Prostate gland (tissue), 2 donors: Measurements from ENCODE around the gene HCK. TPM values are rescaled to one million over a fixed set of nuclear protein-coding genes. Genes with fewer than 3 reads are reported as not detected.

Experiments
- DNase-seq: peaks from one replicate; pipeline ENCODE4 v3.0.0-alpha.2; 2019; ENCODE audit warnings: low spot score
- H3K27ac ChIP-seq, 2 donors: fragments of 200-600 bp; sonication (generic); 2 replicates each; pipeline ENCODE4 v1.5.1; 2017 to 2019
- H3K27me3 ChIP-seq: fragments of 200-600 bp; sonication (generic); replicated peaks from 2 replicates; pipeline ENCODE4 v1.5.1; 2019; ENCODE audit not compliant: insufficient read depth
- H3K36me3 ChIP-seq, 2 donors: fragments of 200-600 bp; sonication (generic); 1 replicate in 1 of 2; 2 replicates in 1 of 2; pipeline versions ENCODE4 v1.5.1 to v1.8.1; 2017 to 2019
- H3K4me1 ChIP-seq: fragments of 200-600 bp; sonication (generic); replicated peaks from 2 replicates; pipeline ENCODE4 v1.5.1; 2019
- H3K4me3 ChIP-seq, 2 donors: fragments of 200-600 bp; sonication (generic); 2 replicates each; pipeline ENCODE4 v1.5.1; 2017 to 2019
- H3K9me3 ChIP-seq: fragments of 200-600 bp; sonication (generic); 2 replicates; pipeline ENCODE4 v1.5.1; 2017
- CTCF ChIP-seq, 4 experiments: fragments of 200-600 bp in 2 of 4; fragments of 450-650 bp in 2 of 4; sonication (generic) in 2 of 4; IDR thresholded peaks; 1 replicate in 3 of 4; 2 replicates in 1 of 4; pipeline ENCODE4 v1.5.1; 2016 to 2019; ENCODE audit warnings: antibody characterized with exemption in 4 of 4, mild to moderate bottlenecking in 2 of 4, moderate library complexity in 2 of 4
- POLR2A ChIP-seq: fragments of 450-650 bp; IDR thresholded peaks from one replicate; pipeline ENCODE4 v1.6.1; 2016; ENCODE audit warnings: antibody characterized with exemption, mild to moderate bottlenecking
- POLR2AphosphoS5 ChIP-seq: sonication (generic); formaldehyde crosslinking; IDR thresholded peaks from one replicate; pipeline ENCODE4 v1.6.1; 2017; ENCODE audit warnings: antibody characterized with exemption
- WGBS: methylation state at CpG from one replicate; pipeline ENCODE4 v1.1.5; 2018; 5-methylcytosine and 5-hydroxymethylcytosine counted together
- intact Hi-C: fragments of 100-400 bp; cut with DNase I; formaldehyde crosslinking; loops from one replicate; pipeline ENCODE4 v1.14.2; 2022
- total RNA-seq, 2 donors: library from RNA; depleted of rRNA; stranded (reverse); fragments of >200 nt; gene quantifications; one replicate each; pipeline ENCODE4 v1.1.0, GENCODE V29; 2016

HCK gene
- total RNA-seq, 2 donors from 2014 or later, result 3.1 to 6.0 TPM

DNA sequence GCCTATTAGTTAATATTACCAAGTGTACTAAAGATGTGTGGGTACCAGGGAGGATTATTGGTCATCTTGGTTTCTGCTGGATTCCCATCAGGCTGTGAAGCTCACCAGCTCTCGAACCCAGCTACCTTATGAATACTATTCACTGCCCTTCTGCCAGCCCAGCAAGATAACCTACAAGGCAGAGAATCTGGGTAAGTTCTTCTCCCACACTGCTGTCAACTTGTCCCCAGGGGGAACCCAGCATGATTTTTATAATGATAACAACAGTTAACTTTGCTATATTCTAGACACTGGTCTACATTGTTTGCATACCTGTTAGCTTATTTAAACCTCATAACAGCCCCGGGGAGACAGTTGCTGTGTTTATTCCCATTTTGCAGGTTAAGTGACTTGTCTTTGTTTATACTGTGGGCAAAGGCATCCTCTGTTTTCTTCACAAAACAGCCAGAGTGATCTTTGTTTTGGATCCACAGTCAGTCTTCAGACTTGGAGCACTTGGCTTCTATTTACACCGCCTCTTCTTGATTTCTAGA lies 84.0 kb downstream of the HCK start:
- Histone ChIP-seq H3K4me3 (no peak overlapping the region), H3K9me3 (no peaks in the 10 kb centered on the region), H3K27me3 (no peaks in the 10 kb centered on the region), H3K4me1 (no peaks in the 10 kb centered on the region), H3K36me3 (peaks cover 0 to 4% of the 10 kb centered on the region in 2 donors), H3K27ac (no peak overlapping the region)
- DNase-seq, result no peak
- WGBS, result 60% methylated on average over 3 of the region's 3 CpGs
- intact Hi-C loops, result no loop called here
- TF ChIP-seq POLR2AphosphoS5 (no peak), CTCF (IDR thresholded peaks at IDR 0.05) (no peak), POLR2A (no peak)

GRCh38 chr20:32138921-32139320 lies 86.9 kb downstream of the HCK start:
- H3K4me1 ChIP-seq, result no peaks in the 10 kb centered on the region
- no peak overlapping the region for H3K27ac ChIP-seq
- H3K9me3 ChIP-seq, result no peaks in the 10 kb centered on the region
- intact Hi-C loops, result no loop called here
- H3K4me3 ChIP-seq, result no peak overlapping the region
- no peaks in the 10 kb centered on the region for H3K27me3 ChIP-seq
- peaks cover 11 to 23% of the 10 kb centered on the region in 2 donors for H3K36me3 ChIP-seq
- WGBS, result 97% methylated on average over 8 of the region's 8 CpGs
- no peak for DNase-seq
- TF ChIP-seq POLR2A (no peak), POLR2AphosphoS5 (no peak), CTCF (IDR thresholded peaks at IDR 0.05) (no peak)

DNA sequence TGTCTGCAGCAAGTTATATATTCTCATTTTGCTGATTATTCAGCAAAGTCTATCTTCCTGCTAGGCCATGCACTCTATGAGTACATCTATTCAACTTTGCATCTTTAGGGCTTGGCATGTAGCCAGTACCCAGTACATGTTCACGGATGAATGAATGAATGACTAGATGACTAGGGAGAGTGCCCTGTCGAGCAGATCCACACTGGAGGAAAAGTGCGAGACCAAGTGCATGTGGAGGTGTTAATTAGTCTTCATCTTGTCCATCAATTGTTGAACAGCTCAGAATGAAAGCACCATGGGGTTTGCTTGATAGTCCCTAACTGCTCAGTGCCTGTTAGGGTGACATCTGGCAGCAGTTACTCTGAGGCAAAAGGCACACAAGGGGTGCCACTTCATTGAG lies 87.9 kb downstream of the HCK start:
- no peak overlapping the region for H3K27ac ChIP-seq
- TF ChIP-seq POLR2AphosphoS5 (no peak), CTCF (IDR thresholded peaks at IDR 0.05) (no peak), POLR2A (no peak)
- no peaks in the 10 kb centered on the region for H3K9me3 ChIP-seq
- WGBS, result 86% methylated on average over 3 of the region's 3 CpGs
- H3K4me1 ChIP-seq, result no peaks in the 10 kb centered on the region
- intact Hi-C loops, result no loop called here
- no peak for DNase-seq
- H3K4me3 ChIP-seq, result no peak overlapping the region
- no peaks in the 10 kb centered on the region for H3K27me3 ChIP-seq
- H3K36me3 ChIP-seq, result peaks cover 11 to 30% of the 10 kb centered on the region in 2 donors

DNA sequence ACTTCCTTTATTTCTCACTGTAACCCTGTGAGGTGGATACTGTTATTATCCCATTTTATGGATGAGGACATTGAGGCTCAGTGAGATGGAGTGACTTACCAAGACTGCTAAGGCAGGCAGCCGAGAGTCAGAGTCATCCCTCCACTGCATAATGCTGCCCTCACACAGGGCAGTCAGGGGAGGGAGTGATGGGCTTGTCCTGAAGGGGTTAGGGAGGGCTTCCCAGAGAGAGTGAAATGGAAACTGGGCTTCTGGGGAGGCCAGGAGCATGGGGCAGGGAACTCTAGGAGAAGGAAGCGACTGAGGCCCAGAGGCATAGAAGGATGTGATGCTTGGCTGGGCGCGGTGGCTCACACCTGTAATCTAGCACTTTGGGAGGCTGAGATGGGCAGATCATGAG lies 88.6 kb downstream of the HCK start:
- H3K4me1 ChIP-seq, result no peaks in the 10 kb centered on the region
- TF ChIP-seq POLR2AphosphoS5 (no peak), POLR2A (no peak), CTCF (IDR thresholded peaks at IDR 0.05) (no peak)
- intact Hi-C loops, result no loop called here
- WGBS, result 73% methylated on average over 4 of the region's 4 CpGs
- no peak for DNase-seq
- no peak overlapping the region for H3K27ac ChIP-seq
- H3K36me3 ChIP-seq, result peaks cover 11 to 35% of the 10 kb centered on the region in 2 donors
- no peaks in the 10 kb centered on the region for H3K27me3 ChIP-seq
- no peaks in the 10 kb centered on the region for H3K9me3 ChIP-seq
- H3K4me3 ChIP-seq, result no peak overlapping the region

DNA sequence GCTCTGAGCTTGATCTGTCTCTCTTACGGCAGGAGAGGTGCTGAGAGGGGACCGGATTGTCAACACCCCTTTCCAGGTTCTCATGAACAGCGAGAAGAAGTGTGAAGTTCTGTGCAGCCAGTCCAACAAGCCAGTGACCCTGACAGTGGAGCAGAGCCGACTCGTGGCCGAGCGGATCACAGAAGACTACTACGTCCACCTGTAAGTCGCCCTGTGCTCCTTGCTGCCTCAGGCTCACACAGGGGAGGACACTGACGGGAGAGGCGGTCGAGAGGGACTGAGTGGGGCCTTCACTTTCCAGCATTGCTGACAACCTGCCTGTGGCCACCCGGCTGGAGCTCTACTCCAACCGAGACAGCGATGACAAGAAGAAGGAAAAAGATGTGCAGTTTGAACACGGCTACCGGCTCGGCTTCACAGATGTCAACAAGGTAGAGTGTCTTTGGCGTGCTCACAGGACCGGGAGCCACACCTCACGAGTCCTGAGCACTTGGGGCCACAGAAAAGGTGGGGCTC lies 89.5 kb downstream of the HCK start:
- intact Hi-C loops, result no loop called here
- H3K36me3 ChIP-seq, result peaks cover 11 to 39% of the 10 kb centered on the region in 2 donors
- no peaks in the 10 kb centered on the region for H3K4me1 ChIP-seq
- no peak overlapping the region for H3K4me3 ChIP-seq
- H3K27me3 ChIP-seq, result no peaks in the 10 kb centered on the region
- no peak for TF ChIP-seq POLR2AphosphoS5
- TF ChIP-seq CTCF (IDR thresholded peaks at IDR 0.05), result no peak
- TF ChIP-seq POLR2A, result no peak
- WGBS, result 95% methylated on average over 21 of the region's 21 CpGs
- no peak for DNase-seq
- H3K27ac ChIP-seq, result no peak overlapping the region
- no peaks in the 10 kb centered on the region for H3K9me3 ChIP-seq
